ENCODE results near the gene MYO1D. TPM values are rescaled to one million over a fixed set of nuclear protein-coding genes. Genes with fewer than 3 reads are reported as not detected.

The MYO1D gene
- polyA plus RNA-seq, 2 donors = 31.8 to 43.2 TPM

GRCh38 chr17:32878211-32878610 lies 1.3 kb upstream of the MYO1D start:
- WGBS, 2 donors = 62 to 64% methylated on average over 3 of the region's 3 CpGs
- Histone ChIP-seq H3K9me3 (ENCODE audit: control insufficient read depth in 2 of 2, insufficient read depth in 1 of 2, low read depth in 1 of 2, low read length in 1 of 2) (no peaks in the 10 kb centered on the region), H3K4me1 (ENCODE audit: control insufficient read depth in 2 of 2, insufficient read depth in 2 of 2, low read length in 1 of 2) (no peaks in the 10 kb centered on the region), H3K27me3 (ENCODE audit: control insufficient read depth in 1 of 2, insufficient read depth in 2 of 2, low read length in 2 of 2) (no peaks in the 10 kb centered on the region), H3K27ac (ENCODE audit: low read depth in 2 of 2, low read length in 1 of 2) (no peak overlapping the region), H3K36me3 (ENCODE audit: control insufficient read depth in 2 of 2, insufficient read depth in 2 of 2, low read length in 1 of 2) (no peaks in the 10 kb centered on the region), H3K4me3 (ENCODE audit: low read depth in 1 of 2, low read length in 2 of 2) (no peak overlapping the region)

GRCh38 chr17:32877164-32877764 lies 340 bp upstream of the MYO1D start:
- Histone ChIP-seq H3K4me3 (ENCODE audit: low read depth in 1 of 2, low read length in 2 of 2) (peak overlapping the region; percentile 78 to 79), H3K9me3 (ENCODE audit: control insufficient read depth in 2 of 2, insufficient read depth in 1 of 2, low read depth in 1 of 2, low read length in 1 of 2) (no peaks in the 10 kb centered on the region), H3K27ac (ENCODE audit: low read depth in 2 of 2, low read length in 1 of 2) (peak overlapping the region; percentile 93 to 98), H3K4me1 (ENCODE audit: control insufficient read depth in 2 of 2, insufficient read depth in 2 of 2, low read length in 1 of 2) (no peaks in the 10 kb centered on the region), H3K27me3 (ENCODE audit: control insufficient read depth in 1 of 2, insufficient read depth in 2 of 2, low read length in 2 of 2) (no peaks in the 10 kb centered on the region), H3K36me3 (ENCODE audit: control insufficient read depth in 2 of 2, insufficient read depth in 2 of 2, low read length in 1 of 2) (no peaks in the 10 kb centered on the region)
- 1% methylated on average over 25 to 44 of the region's 44 CpGs for WGBS, 2 donors

- peak overlapping the region; percentile 78 to 79 for H3K4me3 ChIP-seq (ENCODE audit: low read depth in 1 of 2, low read length in 2 of 2)
- H3K27ac ChIP-seq (ENCODE audit: low read depth in 2 of 2, low read length in 1 of 2) = peak overlapping the region; percentile 93 to 98
- H3K4me1 ChIP-seq (ENCODE audit: control insufficient read depth in 2 of 2, insufficient read depth in 2 of 2, low read length in 1 of 2) = peaks cover 0 to 4% of the 10 kb centered on the region in 2 donors
- 5% methylated on average over 15 of the region's 15 CpGs for WGBS, 2 donors
- no peaks in the 10 kb centered on the region for H3K27me3 ChIP-seq (ENCODE audit: control insufficient read depth in 1 of 2, insufficient read depth in 2 of 2, low read length in 2 of 2)
- no peaks in the 10 kb centered on the region for H3K36me3 ChIP-seq (ENCODE audit: control insufficient read depth in 2 of 2, insufficient read depth in 2 of 2, low read length in 1 of 2)
- no peaks in the 10 kb centered on the region for H3K9me3 ChIP-seq (ENCODE audit: control insufficient read depth in 2 of 2, insufficient read depth in 1 of 2, low read depth in 1 of 2, low read length in 1 of 2)
Observed at GRCh38 chr17:32875923-32876416, 954 bp downstream of the MYO1D start.

GRCh38 chr17:32875230-32875917 lies 1.6 kb downstream of the MYO1D start:
- Histone ChIP-seq H3K27ac (ENCODE audit: low read depth in 2 of 2, low read length in 1 of 2) (no peak overlapping the region), H3K36me3 (ENCODE audit: control insufficient read depth in 2 of 2, insufficient read depth in 2 of 2, low read length in 1 of 2) (no peaks in the 10 kb centered on the region), H3K9me3 (ENCODE audit: control insufficient read depth in 2 of 2, insufficient read depth in 1 of 2, low read depth in 1 of 2, low read length in 1 of 2) (no peaks in the 10 kb centered on the region), H3K27me3 (ENCODE audit: control insufficient read depth in 1 of 2, insufficient read depth in 2 of 2, low read length in 2 of 2) (no peaks in the 10 kb centered on the region), H3K4me1 (ENCODE audit: control insufficient read depth in 2 of 2, insufficient read depth in 2 of 2, low read length in 1 of 2) (peaks cover 0 to 4% of the 10 kb centered on the region in 2 donors), H3K4me3 (ENCODE audit: low read depth in 1 of 2, low read length in 2 of 2) (peak overlapping the region in 1 of 2 donors; percentile 78)
- WGBS, 2 donors = 48 to 55% methylated on average over 2 of the region's 2 CpGs

- no peaks in the 10 kb centered on the region for H3K36me3 ChIP-seq (ENCODE audit: control insufficient read depth in 2 of 2, insufficient read depth in 2 of 2, low read length in 1 of 2)
- H3K27me3 ChIP-seq (ENCODE audit: control insufficient read depth in 1 of 2, insufficient read depth in 2 of 2, low read length in 2 of 2) = no peaks in the 10 kb centered on the region
- H3K4me1 ChIP-seq (ENCODE audit: control insufficient read depth in 2 of 2, insufficient read depth in 2 of 2, low read length in 1 of 2) = peaks cover 0 to 4% of the 10 kb centered on the region in 2 donors
- WGBS, 2 donors = 91 to 100% methylated on average over 1 of the region's 1 CpG
- H3K27ac ChIP-seq (ENCODE audit: low read depth in 2 of 2, low read length in 1 of 2) = no peak overlapping the region
- no peaks in the 10 kb centered on the region for H3K9me3 ChIP-seq (ENCODE audit: control insufficient read depth in 2 of 2, insufficient read depth in 1 of 2, low read depth in 1 of 2, low read length in 1 of 2)
- H3K4me3 ChIP-seq (ENCODE audit: low read depth in 1 of 2, low read length in 2 of 2) = no peak overlapping the region
Observed at GRCh38 chr17:32873114-32873513, 3.8 kb downstream of the MYO1D start.

GRCh38 chr17:32871746-32872145 lies 5.2 kb downstream of the MYO1D start:
- Histone ChIP-seq H3K27ac (ENCODE audit: low read depth in 2 of 2, low read length in 1 of 2) (no peak overlapping the region), H3K27me3 (ENCODE audit: control insufficient read depth in 1 of 2, insufficient read depth in 2 of 2, low read length in 2 of 2) (no peaks in the 10 kb centered on the region), H3K4me3 (ENCODE audit: low read depth in 1 of 2, low read length in 2 of 2) (no peak overlapping the region), H3K4me1 (ENCODE audit: control insufficient read depth in 2 of 2, insufficient read depth in 2 of 2, low read length in 1 of 2) (peaks cover 0 to 4% of the 10 kb centered on the region in 2 donors), H3K9me3 (ENCODE audit: control insufficient read depth in 2 of 2, insufficient read depth in 1 of 2, low read depth in 1 of 2, low read length in 1 of 2) (no peaks in the 10 kb centered on the region), H3K36me3 (ENCODE audit: control insufficient read depth in 2 of 2, insufficient read depth in 2 of 2, low read length in 1 of 2) (no peaks in the 10 kb centered on the region)
- WGBS, 2 donors = 86% methylated on average over 5 of the region's 5 CpGs

GRCh38 chr17:32870969-32871368 lies 6.0 kb downstream of the MYO1D start:
- Histone ChIP-seq H3K27ac (ENCODE audit: low read depth in 2 of 2, low read length in 1 of 2) (peak overlapping the region in 1 of 2 donors; percentile 8), H3K9me3 (ENCODE audit: control insufficient read depth in 2 of 2, insufficient read depth in 1 of 2, low read depth in 1 of 2, low read length in 1 of 2) (no peaks in the 10 kb centered on the region), H3K4me1 (ENCODE audit: control insufficient read depth in 2 of 2, insufficient read depth in 2 of 2, low read length in 1 of 2) (peaks cover 0 to 4% of the 10 kb centered on the region in 2 donors), H3K27me3 (ENCODE audit: control insufficient read depth in 1 of 2, insufficient read depth in 2 of 2, low read length in 2 of 2) (no peaks in the 10 kb centered on the region), H3K36me3 (ENCODE audit: control insufficient read depth in 2 of 2, insufficient read depth in 2 of 2, low read length in 1 of 2) (no peaks in the 10 kb centered on the region), H3K4me3 (ENCODE audit: low read depth in 1 of 2, low read length in 2 of 2) (no peak overlapping the region)
- 90 to 92% methylated on average over 1 of the region's 1 CpG for WGBS, 2 donors

GRCh38 chr17:32870027-32870670 lies 6.8 kb downstream of the MYO1D start:
- Histone ChIP-seq H3K9me3 (ENCODE audit: control insufficient read depth in 2 of 2, insufficient read depth in 1 of 2, low read depth in 1 of 2, low read length in 1 of 2) (no peaks in the 10 kb centered on the region), H3K4me1 (ENCODE audit: control insufficient read depth in 2 of 2, insufficient read depth in 2 of 2, low read length in 1 of 2) (peaks cover 0 to 4% of the 10 kb centered on the region in 2 donors), H3K36me3 (ENCODE audit: control insufficient read depth in 2 of 2, insufficient read depth in 2 of 2, low read length in 1 of 2) (no peaks in the 10 kb centered on the region), H3K4me3 (ENCODE audit: low read depth in 1 of 2, low read length in 2 of 2) (no peak overlapping the region), H3K27me3 (ENCODE audit: control insufficient read depth in 1 of 2, insufficient read depth in 2 of 2, low read length in 2 of 2) (no peaks in the 10 kb centered on the region), H3K27ac (ENCODE audit: low read depth in 2 of 2, low read length in 1 of 2) (peak overlapping the region; percentile 18 to 26)
- WGBS, 2 donors = 50 to 55% methylated on average over 3 of the region's 3 CpGs

- Histone ChIP-seq H3K9me3 (ENCODE audit: control insufficient read depth in 2 of 2, insufficient read depth in 1 of 2, low read depth in 1 of 2, low read length in 1 of 2) (no peaks in the 10 kb centered on the region), H3K27me3 (ENCODE audit: control insufficient read depth in 1 of 2, insufficient read depth in 2 of 2, low read length in 2 of 2) (no peaks in the 10 kb centered on the region), H3K4me1 (ENCODE audit: control insufficient read depth in 2 of 2, insufficient read depth in 2 of 2, low read length in 1 of 2) (peaks cover 0 to 4% of the 10 kb centered on the region in 2 donors), H3K27ac (ENCODE audit: low read depth in 2 of 2, low read length in 1 of 2) (no peak overlapping the region), H3K4me3 (ENCODE audit: low read depth in 1 of 2, low read length in 2 of 2) (no peak overlapping the region), H3K36me3 (ENCODE audit: control insufficient read depth in 2 of 2, insufficient read depth in 2 of 2, low read length in 1 of 2) (no peaks in the 10 kb centered on the region)
- 78 to 84% methylated on average over 6 of the region's 6 CpGs for WGBS, 2 donors
Observed at GRCh38 chr17:32869345-32870026, 7.4 kb downstream of the MYO1D start.
